ENCODE measurements around the gene DMPK. TPM values are rescaled to one million over a fixed set of nuclear protein-coding genes. Genes with fewer than 3 reads are reported as not detected.

Gene DMPK
- total RNA-seq, 2 donors from 2014 or later: 52.8 to 88.2 TPM

- no peak for TF ChIP-seq POLR2A (IDR thresholded peaks at IDR 0.05)
- TF ChIP-seq POLR2AphosphoS5 (IDR thresholded peaks at IDR 0.05): no peak
- TF ChIP-seq, protein P1, sequence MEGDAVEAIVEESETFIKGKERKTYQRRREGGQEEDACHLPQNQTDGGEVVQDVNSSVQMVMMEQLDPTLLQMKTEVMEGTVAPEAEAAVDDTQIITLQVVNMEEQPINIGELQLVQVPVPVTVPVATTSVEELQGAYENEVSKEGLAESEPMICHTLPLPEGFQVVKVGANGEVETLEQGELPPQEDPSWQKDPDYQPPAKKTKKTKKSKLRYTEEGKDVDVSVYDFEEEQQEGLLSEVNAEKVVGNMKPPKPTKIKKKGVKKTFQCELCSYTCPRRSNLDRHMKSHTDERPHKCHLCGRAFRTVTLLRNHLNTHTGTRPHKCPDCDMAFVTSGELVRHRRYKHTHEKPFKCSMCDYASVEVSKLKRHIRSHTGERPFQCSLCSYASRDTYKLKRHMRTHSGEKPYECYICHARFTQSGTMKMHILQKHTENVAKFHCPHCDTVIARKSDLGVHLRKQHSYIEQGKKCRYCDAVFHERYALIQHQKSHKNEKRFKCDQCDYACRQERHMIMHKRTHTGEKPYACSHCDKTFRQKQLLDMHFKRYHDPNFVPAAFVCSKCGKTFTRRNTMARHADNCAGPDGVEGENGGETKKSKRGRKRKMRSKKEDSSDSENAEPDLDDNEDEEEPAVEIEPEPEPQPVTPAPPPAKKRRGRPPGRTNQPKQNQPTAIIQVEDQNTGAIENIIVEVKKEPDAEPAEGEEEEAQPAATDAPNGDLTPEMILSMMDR (IDR thresholded peaks at IDR 0.05): no peak
- Histone ChIP-seq H3K36me3 (peaks cover 14 to 17% of the 10 kb centered on the region in 2 donors), H3K27ac (no peak overlapping the region), H3K9me3 (no peaks in the 10 kb centered on the region), H3K4me3 (no peak overlapping the region), H3K4me1 (replicated peaks) (peaks cover 9% of the 10 kb centered on the region), H3K27me3 (replicated peaks; ENCODE audit: insufficient read depth) (no peaks in the 10 kb centered on the region)
- DNase-seq (ENCODE audit: low spot score): no peak
- 93% methylated on average over 12 of the region's 12 CpGs for WGBS
- intact Hi-C loops (cut with DNase I): no loop called here
These were observed 40.9 kb upstream of the DMPK start for GRCh38 chr19:45823182-45823581.

DNA sequence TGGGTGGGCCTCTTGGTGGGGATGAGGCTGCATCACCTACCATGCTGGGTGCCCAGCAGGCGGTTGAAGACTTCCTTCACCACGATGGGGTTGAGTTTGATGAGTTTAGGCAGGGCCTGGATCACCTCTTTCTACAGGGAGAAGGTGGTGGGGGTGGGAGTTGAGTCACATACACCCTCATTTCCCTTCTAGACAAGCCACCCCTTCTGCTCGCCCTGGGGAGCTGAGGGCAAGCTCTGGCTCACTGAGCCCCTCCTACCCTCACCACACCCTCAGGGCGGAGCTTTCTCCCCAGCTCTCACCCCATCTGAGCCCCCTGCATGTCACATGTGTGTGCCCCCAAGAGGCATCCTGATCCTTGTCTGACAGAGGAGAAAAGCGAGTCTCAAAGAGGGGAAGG is 40.4 kb upstream of the DMPK start:
- WGBS: 96% methylated on average over 5 of the region's 5 CpGs
- H3K36me3 ChIP-seq: peaks cover 14% of the 10 kb centered on the region in 2 donors

DNA sequence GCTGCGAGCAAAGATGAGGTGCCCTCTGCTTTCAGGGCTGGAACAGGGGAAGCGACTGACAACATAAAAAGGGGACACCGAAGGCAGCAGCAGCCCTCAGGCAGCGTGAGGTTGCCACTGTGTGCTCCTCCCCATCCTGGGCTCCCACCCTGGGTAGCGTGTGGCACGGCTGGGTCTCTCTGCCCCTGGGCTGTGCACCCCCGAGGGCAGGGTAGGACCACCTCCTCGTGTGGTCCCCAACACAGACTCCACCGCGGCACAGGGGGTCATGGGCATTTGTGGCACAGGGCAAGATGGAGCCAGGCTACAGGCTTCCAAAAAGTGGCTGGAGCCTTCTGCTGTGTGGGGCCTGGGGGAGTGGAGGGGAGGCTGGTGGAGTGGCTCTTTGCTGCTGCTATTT is 39.3 kb upstream of the DMPK start:
- H3K4me3 ChIP-seq: no peak overlapping the region
- no peaks in the 10 kb centered on the region for H3K27me3 ChIP-seq (replicated peaks; ENCODE audit: insufficient read depth)
- intact Hi-C loops (cut with DNase I): no loop called here
- H3K36me3 ChIP-seq: peaks cover 6% of the 10 kb centered on the region in 2 donors
- DNase-seq (ENCODE audit: low spot score): no peak
- H3K27ac ChIP-seq: no peak overlapping the region
- TF ChIP-seq POLR2A (IDR thresholded peaks at IDR 0.05) (no peak), POLR2AphosphoS5 (IDR thresholded peaks at IDR 0.05) (no peak)
- TF ChIP-seq, protein P1 (IDR thresholded peaks at IDR 0.05): no peak
- H3K9me3 ChIP-seq: no peaks in the 10 kb centered on the region
- 74% methylated on average over 10 of the region's 10 CpGs for WGBS
- H3K4me1 ChIP-seq (replicated peaks): peaks cover 9% of the 10 kb centered on the region

More for the DNA sequence above, 40.4 kb upstream of the DMPK start:
- no peak for TF ChIP-seq POLR2AphosphoS5 (IDR thresholded peaks at IDR 0.05)
- TF ChIP-seq POLR2A (IDR thresholded peaks at IDR 0.05): no peak
- TF ChIP-seq, protein P1 (IDR thresholded peaks at IDR 0.05): no peak
- no peak for DNase-seq (ENCODE audit: low spot score)
- H3K27ac ChIP-seq: no peak overlapping the region
- H3K27me3 ChIP-seq (replicated peaks; ENCODE audit: insufficient read depth): no peaks in the 10 kb centered on the region
- no peaks in the 10 kb centered on the region for H3K9me3 ChIP-seq
- intact Hi-C loops (cut with DNase I): no loop called here
- no peak overlapping the region for H3K4me3 ChIP-seq
- H3K4me1 ChIP-seq (replicated peaks): peaks cover 9% of the 10 kb centered on the region

DNA sequence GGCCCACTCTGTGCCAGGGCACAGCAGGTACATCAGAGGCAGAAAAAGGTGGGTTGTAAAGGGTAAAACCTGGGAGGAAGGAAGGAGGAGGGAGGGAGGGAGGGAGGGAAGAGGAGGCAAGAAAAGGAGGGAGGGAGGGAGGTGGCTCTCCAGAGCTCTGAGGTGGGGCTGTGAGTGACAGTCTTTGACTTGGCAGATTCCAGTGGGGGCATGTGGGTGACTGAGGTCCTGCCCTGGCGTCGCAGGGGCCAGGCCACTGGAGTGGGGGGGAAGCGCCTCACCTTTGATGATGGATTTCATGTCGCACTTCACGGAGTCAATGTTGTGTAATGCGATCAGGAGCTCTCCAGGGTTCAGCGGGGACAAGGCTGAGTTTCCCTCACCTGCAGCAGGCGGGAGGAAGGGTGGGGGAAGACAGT is 38.8 kb upstream of the DMPK start:
- DNase-seq (ENCODE audit: low spot score): no peak
- WGBS: 76% methylated on average over 8 of the region's 8 CpGs
- Histone ChIP-seq H3K9me3 (no peaks in the 10 kb centered on the region), H3K4me3 (no peak overlapping the region), H3K36me3 (peaks cover 4 to 6% of the 10 kb centered on the region in 2 donors), H3K27ac (no peak overlapping the region), H3K4me1 (replicated peaks) (peaks cover 9% of the 10 kb centered on the region), H3K27me3 (replicated peaks; ENCODE audit: insufficient read depth) (no peaks in the 10 kb centered on the region)
- no peak for TF ChIP-seq POLR2A (IDR thresholded peaks at IDR 0.05)
- intact Hi-C loops (cut with DNase I): no loop called here

DNA sequence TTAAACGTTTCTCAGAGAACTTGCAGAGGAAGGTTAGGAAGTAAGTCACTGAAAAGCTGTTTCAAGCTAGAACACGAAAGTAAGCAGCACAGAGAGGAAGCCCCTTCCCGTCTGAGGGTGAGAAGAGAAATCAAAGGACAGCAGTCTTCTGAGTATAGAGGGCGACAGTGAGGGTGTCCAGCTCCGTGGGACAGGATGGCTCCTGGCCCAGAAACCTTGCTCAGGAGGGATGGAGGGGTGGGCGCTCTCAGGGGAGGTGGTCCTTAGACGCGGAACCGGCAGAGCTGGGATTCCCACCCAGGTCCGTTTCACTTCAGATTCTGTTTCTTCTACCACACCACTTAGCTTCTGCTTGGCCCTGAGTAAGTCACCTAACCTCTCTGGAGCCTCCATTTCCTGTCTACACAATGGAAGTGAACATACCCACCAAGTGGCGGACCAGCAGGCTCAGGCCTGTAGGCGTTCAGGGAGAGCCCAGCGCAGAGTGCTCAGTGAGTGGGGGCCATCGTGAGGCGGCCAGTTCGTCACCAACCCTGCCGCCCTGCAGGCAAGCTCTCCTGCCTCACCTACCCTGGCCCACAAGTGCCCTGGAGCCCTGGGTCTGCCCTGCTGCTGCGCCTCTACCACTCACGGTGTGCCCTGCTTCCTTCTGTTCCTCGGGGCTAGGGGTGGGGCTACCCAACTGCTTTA is 38.3 kb upstream of the DMPK start:
- intact Hi-C loops (cut with DNase I): no loop called here
- peaks cover 0 to 6% of the 10 kb centered on the region in 2 donors for H3K36me3 ChIP-seq
- peaks cover 9% of the 10 kb centered on the region for H3K4me1 ChIP-seq (replicated peaks)
- no peak for DNase-seq (ENCODE audit: low spot score)
- H3K9me3 ChIP-seq: no peaks in the 10 kb centered on the region
- WGBS: 67% methylated on average over 20 of the region's 20 CpGs
- H3K27ac ChIP-seq: no peak overlapping the region
- no peak overlapping the region for H3K4me3 ChIP-seq
- no peaks in the 10 kb centered on the region for H3K27me3 ChIP-seq (replicated peaks; ENCODE audit: insufficient read depth)
- no peak for TF ChIP-seq POLR2A (IDR thresholded peaks at IDR 0.05)
- no peak for TF ChIP-seq POLR2AphosphoS5 (IDR thresholded peaks at IDR 0.05)
- TF ChIP-seq, protein P1 (IDR thresholded peaks at IDR 0.05): no peak
